Fibroblast of lung (primary cell): ENCODE measurements around the gene ABCC8. TPM values are rescaled to one million over a fixed set of nuclear protein-coding genes. Genes with fewer than 3 reads are reported as not detected.

Source experiments
- DNase-seq, 2 donors: peaks; one replicate each; pipeline versions ENCODE4 v3.0.0 to v3.0.0-alpha.2; 2010; ENCODE audit warnings: low read depth in 2 of 2
- H2AFZ ChIP-seq: 2 replicates; pipeline ENCODE4 v1.5.1; 2012; ENCODE audit warnings: low read length, control low read depth, inconsistent platforms
- H3K27ac ChIP-seq: 2 replicates; pipeline ENCODE4 v1.5.1; 2011; ENCODE audit warnings: low read length, control low read depth; ENCODE audit not compliant: insufficient read depth
- H3K27me3 ChIP-seq: 2 replicates; pipeline ENCODE4 v1.5.1; 2011; ENCODE audit warnings: mild to moderate bottlenecking, low read length; ENCODE audit not compliant: control insufficient read depth, insufficient read depth
- H3K36me3 ChIP-seq: 2 replicates; pipeline ENCODE4 v1.5.1; 2011; ENCODE audit warnings: low read length; ENCODE audit not compliant: control insufficient read depth, insufficient read depth
- H3K4me1 ChIP-seq: 2 replicates; pipeline ENCODE4 v1.5.1; 2011; ENCODE audit warnings: low read length; ENCODE audit not compliant: control insufficient read depth, insufficient read depth; ENCODE audit errors: extremely low read depth
- H3K4me2 ChIP-seq: 2 replicates; pipeline ENCODE4 v1.5.1; 2011; ENCODE audit warnings: low read length, control low read depth; ENCODE audit not compliant: insufficient read depth; ENCODE audit errors: extremely low read depth
- H3K4me3 ChIP-seq, 4 experiments: fragments of 200-600 bp in 1 of 4; sonication (generic) in 1 of 4; replicated peaks in 1 of 4; 2 replicates each; pipeline ENCODE4 v1.5.1; 2011 to 2016; ENCODE audit warnings: low read length in 4 of 4, low read depth in 3 of 4, mild to moderate bottlenecking in 3 of 4, control low read depth in 2 of 4, inconsistent platforms in 1 of 4, mixed read lengths in 1 of 4; ENCODE audit not compliant: insufficient read depth in 1 of 4; ENCODE audit errors: control extremely low read depth in 1 of 4
- H3K79me2 ChIP-seq: 2 replicates; pipeline ENCODE4 v1.5.1; 2012; ENCODE audit warnings: mild to moderate bottlenecking, low read length, inconsistent platforms; ENCODE audit not compliant: control insufficient read depth, insufficient read depth
- H3K9ac ChIP-seq: 2 replicates; pipeline ENCODE4 v1.5.1; 2011; ENCODE audit warnings: mild to moderate bottlenecking, low read length, control low read depth; ENCODE audit not compliant: insufficient read depth
- H3K9me3 ChIP-seq: 2 replicates; pipeline ENCODE4 v1.5.1; 2012; ENCODE audit warnings: low read depth, low read length; ENCODE audit not compliant: control insufficient read depth, insufficient read depth
- H4K20me1 ChIP-seq: 2 replicates; pipeline ENCODE4 v1.5.1; 2011; ENCODE audit warnings: low read length; ENCODE audit not compliant: control insufficient read depth, insufficient read depth; ENCODE audit errors: extremely low read depth
- CTCF ChIP-seq, 2 donors: IDR thresholded peaks in 1 of 2; conservative IDR thresholded peaks in 1 of 2; 1 replicate in 1 of 2; 2 replicates in 1 of 2; pipeline ENCODE4 v1.5.1; 2011 to 2012; ENCODE audit warnings: low read length in 2 of 2, control low read depth in 1 of 2, inconsistent platforms in 1 of 2, low read depth in 1 of 2, mild to moderate bottlenecking in 1 of 2
- EZH2 ChIP-seq: IDR thresholded peaks from 2 replicates; pipeline ENCODE4 v1.5.1; 2012; ENCODE audit warnings: low read length, control low read depth, mild to moderate bottlenecking; ENCODE audit errors: missing control alignments
- polyA plus RNA-seq, 2 donors: library from polyadenylated mRNA; depleted of rRNA in 1 of 2; stranded (reverse) in 1 of 2; unstranded in 1 of 2; fragments of >200 nt; gene quantifications; 2 replicates each; pipeline ENCODE4 v1.2.1, GENCODE V29; 2011 to 2012; ENCODE audit warnings: missing spikeins in 1 of 2
- total RNA-seq: library from RNA; depleted of rRNA; stranded (reverse); fragments of >200 nt; gene quantifications from 2 replicates; pipeline ENCODE4 v1.2.1, GENCODE V29; 2014

Gene ABCC8
- total and polyA plus RNA-seq, 2 donors (not counting 1 experiment from before 2014, with no cell fraction given) = not detected

- H3K9ac ChIP-seq = no peak overlapping the region
- no peaks in the 10 kb centered on the region for H3K4me1 ChIP-seq
- H3K9me3 ChIP-seq = no peaks in the 10 kb centered on the region
- H3K27ac ChIP-seq = no peak overlapping the region
- no peaks in the 10 kb centered on the region for H3K36me3 ChIP-seq
- H3K4me2 ChIP-seq = no peak overlapping the region
- DNase-seq = peak in 1 of 2 donors; percentile 2
- H3K4me3 ChIP-seq = no peak overlapping the region
- no peak overlapping the region for H2AFZ ChIP-seq
- no peak for TF ChIP-seq CTCF (conservative IDR thresholded peaks at IDR 0.05 in 1 of 2, IDR thresholded peaks at IDR 0.05 in 1 of 2; ENCODE audit: low read depth in 1 of 2, low read length in 2 of 2)
- no peak for TF ChIP-seq EZH2
- H3K27me3 ChIP-seq = no peaks in the 10 kb centered on the region
- H3K79me2 ChIP-seq = no peaks in the 10 kb centered on the region
- H4K20me1 ChIP-seq = no peaks in the 10 kb centered on the region
Measured at GRCh38 chr11:17431139-17431538, 45.5 kb downstream of the ABCC8 start.

GRCh38 chr11:17430616-17431015 lies 46.0 kb downstream of the ABCC8 start:
- H3K79me2 ChIP-seq = no peaks in the 10 kb centered on the region
- H3K9ac ChIP-seq = no peak overlapping the region
- no peak overlapping the region for H2AFZ ChIP-seq
- no peak for DNase-seq
- no peak overlapping the region for H3K4me3 ChIP-seq
- no peaks in the 10 kb centered on the region for H4K20me1 ChIP-seq
- H3K4me1 ChIP-seq = no peaks in the 10 kb centered on the region
- H3K27ac ChIP-seq = no peak overlapping the region
- H3K36me3 ChIP-seq = no peaks in the 10 kb centered on the region
- TF ChIP-seq EZH2 = no peak
- TF ChIP-seq CTCF (conservative IDR thresholded peaks at IDR 0.05 in 1 of 2, IDR thresholded peaks at IDR 0.05 in 1 of 2; ENCODE audit: low read depth in 1 of 2, low read length in 2 of 2) = no peak
- H3K9me3 ChIP-seq = no peaks in the 10 kb centered on the region
- no peaks in the 10 kb centered on the region for H3K27me3 ChIP-seq
- H3K4me2 ChIP-seq = no peak overlapping the region

- TF ChIP-seq CTCF (conservative IDR thresholded peaks at IDR 0.05 in 1 of 2, IDR thresholded peaks at IDR 0.05 in 1 of 2; ENCODE audit: low read depth in 1 of 2, low read length in 2 of 2) (no peak), EZH2 (no peak)
- H4K20me1 ChIP-seq = no peaks in the 10 kb centered on the region
- H3K79me2 ChIP-seq = no peaks in the 10 kb centered on the region
- no peaks in the 10 kb centered on the region for H3K27me3 ChIP-seq
- H3K4me3 ChIP-seq = no peak overlapping the region
- no peak for DNase-seq
- no peak overlapping the region for H2AFZ ChIP-seq
- H3K9me3 ChIP-seq = no peaks in the 10 kb centered on the region
- H3K9ac ChIP-seq = no peak overlapping the region
- no peak overlapping the region for H3K27ac ChIP-seq
- H3K36me3 ChIP-seq = no peaks in the 10 kb centered on the region
- no peaks in the 10 kb centered on the region for H3K4me1 ChIP-seq
- no peak overlapping the region for H3K4me2 ChIP-seq
Measured at GRCh38 chr11:17428925-17429324, 47.7 kb downstream of the ABCC8 start.
